DOHH2 (cell line): Measurements from ENCODE around the gene MAPK8IP2.

Experiments
- EZH2phosphoT487 ChIP-seq: fragments of 200-600 bp; sonication (generic); IDR thresholded peaks from 2 replicates; pipeline ENCODE4 v1.6.1; 2017; ENCODE audit warnings: borderline replicate concordance, mild to moderate bottlenecking, antibody characterized with exemption, low read length, moderate library complexity, mixed read lengths
- TF ChIP-seq, protein P1 (sequence below): fragments of 200-600 bp; sonication (generic); IDR thresholded peaks from one replicate; pipeline ENCODE4 v1.5.1; 2014; ENCODE audit warnings: antibody characterized with exemption, mild to moderate bottlenecking, low read depth, low read length; ENCODE audit not compliant: poor library complexity, severe bottlenecking

DNA sequence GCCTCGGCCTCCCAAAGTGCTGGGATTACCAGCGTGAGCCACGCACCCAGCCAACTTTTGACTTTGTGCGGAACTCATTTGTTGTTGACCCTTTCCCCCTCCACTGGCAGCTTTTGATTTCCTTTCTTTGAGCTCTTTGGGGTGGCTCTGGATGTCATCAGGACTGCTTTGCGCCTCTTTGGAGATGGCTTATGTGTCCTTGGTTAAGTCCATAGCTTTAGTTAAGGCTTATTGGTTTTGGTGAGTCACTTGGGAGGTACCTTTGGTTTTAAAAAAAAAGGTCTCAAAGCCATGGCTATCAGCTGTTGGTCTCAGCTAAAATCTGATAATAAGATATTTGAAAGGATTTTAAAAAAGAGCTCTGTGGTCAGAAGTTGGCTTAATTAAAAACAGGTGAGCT lies 32.5 kb downstream of the MAPK8IP2 start:
- TF ChIP-seq, protein P1, sequence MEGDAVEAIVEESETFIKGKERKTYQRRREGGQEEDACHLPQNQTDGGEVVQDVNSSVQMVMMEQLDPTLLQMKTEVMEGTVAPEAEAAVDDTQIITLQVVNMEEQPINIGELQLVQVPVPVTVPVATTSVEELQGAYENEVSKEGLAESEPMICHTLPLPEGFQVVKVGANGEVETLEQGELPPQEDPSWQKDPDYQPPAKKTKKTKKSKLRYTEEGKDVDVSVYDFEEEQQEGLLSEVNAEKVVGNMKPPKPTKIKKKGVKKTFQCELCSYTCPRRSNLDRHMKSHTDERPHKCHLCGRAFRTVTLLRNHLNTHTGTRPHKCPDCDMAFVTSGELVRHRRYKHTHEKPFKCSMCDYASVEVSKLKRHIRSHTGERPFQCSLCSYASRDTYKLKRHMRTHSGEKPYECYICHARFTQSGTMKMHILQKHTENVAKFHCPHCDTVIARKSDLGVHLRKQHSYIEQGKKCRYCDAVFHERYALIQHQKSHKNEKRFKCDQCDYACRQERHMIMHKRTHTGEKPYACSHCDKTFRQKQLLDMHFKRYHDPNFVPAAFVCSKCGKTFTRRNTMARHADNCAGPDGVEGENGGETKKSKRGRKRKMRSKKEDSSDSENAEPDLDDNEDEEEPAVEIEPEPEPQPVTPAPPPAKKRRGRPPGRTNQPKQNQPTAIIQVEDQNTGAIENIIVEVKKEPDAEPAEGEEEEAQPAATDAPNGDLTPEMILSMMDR: no peak
- TF ChIP-seq EZH2phosphoT487: no peak
